GM21390 (cell line): ENCODE data around the gene CAMKMT.
"Not testable (repeated sequence)": the region's sequence is repeated elsewhere in the genome, so short reads cannot be mapped to it uniquely, and the experiment has no call there.

Experiments
- ATAC-seq: cut with Tn5 transposase; IDR thresholded peaks from one replicate; pipeline ENCODE4 v1.9.1; 2021; ENCODE audit not compliant: unreplicated experiment

The CAMKMT gene

GRCh38 chr2:44580875-44581515 lies 219.2 kb downstream of the CAMKMT start:
- ATAC-seq, result no peak

GRCh38 chr2:44582363-44583008 lies 220.7 kb downstream of the CAMKMT start:
- ATAC-seq, result no peak

GRCh38 chr2:44595615-44596014 lies 233.9 kb downstream of the CAMKMT start:
- ATAC-seq, result not testable (repeated sequence)

- ATAC-seq, result peak; percentile 66
Measured at GRCh38 chr2:44596537-44597320, 235.0 kb downstream of the CAMKMT start.

- no peak for ATAC-seq
Measured at GRCh38 chr2:44598330-44599119, 236.8 kb downstream of the CAMKMT start.

GRCh38 chr2:44599130-44599529 lies 237.4 kb downstream of the CAMKMT start:
- peak; percentile 56 for ATAC-seq

- ATAC-seq, result no peak
Measured at GRCh38 chr2:44602446-44602845, 240.7 kb downstream of the CAMKMT start.

- no peak for ATAC-seq
Measured at GRCh38 chr2:44605511-44605910, 243.8 kb downstream of the CAMKMT start.

GRCh38 chr2:44612276-44612675 lies 250.5 kb downstream of the CAMKMT start:
- no peak for ATAC-seq

GRCh38 chr2:44614940-44615339 lies 253.2 kb downstream of the CAMKMT start:
- no peak for ATAC-seq

- ATAC-seq, result no peak
Measured at GRCh38 chr2:44615950-44616518, 254.3 kb downstream of the CAMKMT start.

GRCh38 chr2:44616667-44617155 lies 255.0 kb downstream of the CAMKMT start:
- ATAC-seq, result peak; percentile 76

GRCh38 chr2:44618251-44619023 lies 256.7 kb downstream of the CAMKMT start:
- ATAC-seq, result no peak

- ATAC-seq, result no peak
Measured at GRCh38 chr2:44620189-44620990, 258.6 kb downstream of the CAMKMT start.

- no peak for ATAC-seq
Measured at GRCh38 chr2:44623622-44624351, 262.0 kb downstream of the CAMKMT start.

- no peak for ATAC-seq
Measured at GRCh38 chr2:44628297-44628696, 266.6 kb downstream of the CAMKMT start.

GRCh38 chr2:44632931-44633689 lies 271.4 kb downstream of the CAMKMT start:
- no peak for ATAC-seq

GRCh38 chr2:44635725-44636124 lies 274.0 kb downstream of the CAMKMT start:
- ATAC-seq, result no peak
